Kidney capillary endothelial cell (primary cell): ENCODE measurements around the gene MARK2.

ENCODE experiments used
- DNase-seq: peaks from one replicate; pipeline ENCODE4 v3.0.0-alpha.2; 2018; ENCODE audit warnings: low spot score

MARK2 gene

GRCh38 chr11:63909591-63910506 lies 70.9 kb downstream of the MARK2 start:
- no peak for DNase-seq

DNA sequence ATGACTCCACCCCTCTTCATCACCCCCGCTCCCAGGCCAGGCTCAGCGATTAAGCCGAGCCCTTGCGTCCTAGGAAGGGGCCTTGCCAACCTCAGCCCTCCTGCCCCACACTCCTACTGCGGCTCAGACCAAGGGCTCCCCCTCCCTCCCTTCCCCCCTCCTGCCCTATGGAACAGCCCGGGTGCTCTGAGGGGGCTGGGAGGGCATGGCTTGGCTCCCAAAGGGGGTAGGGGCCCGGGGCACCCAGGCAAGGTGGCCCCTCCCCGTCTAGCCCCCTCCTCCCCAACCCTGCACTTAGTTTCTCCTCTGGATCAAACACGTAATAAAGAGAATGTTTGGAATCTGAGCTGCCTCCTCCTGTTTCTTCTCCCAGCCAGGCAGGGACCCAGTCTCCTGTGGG lies 71.8 kb downstream of the MARK2 start:
- no peak for DNase-seq

GRCh38 chr11:63911440-63911839 lies 72.5 kb downstream of the MARK2 start:
- DNase-seq = no peak

- no peak for DNase-seq
These were observed 73.0 kb downstream of the MARK2 start for GRCh38 chr11:63911876-63912275.

DNA sequence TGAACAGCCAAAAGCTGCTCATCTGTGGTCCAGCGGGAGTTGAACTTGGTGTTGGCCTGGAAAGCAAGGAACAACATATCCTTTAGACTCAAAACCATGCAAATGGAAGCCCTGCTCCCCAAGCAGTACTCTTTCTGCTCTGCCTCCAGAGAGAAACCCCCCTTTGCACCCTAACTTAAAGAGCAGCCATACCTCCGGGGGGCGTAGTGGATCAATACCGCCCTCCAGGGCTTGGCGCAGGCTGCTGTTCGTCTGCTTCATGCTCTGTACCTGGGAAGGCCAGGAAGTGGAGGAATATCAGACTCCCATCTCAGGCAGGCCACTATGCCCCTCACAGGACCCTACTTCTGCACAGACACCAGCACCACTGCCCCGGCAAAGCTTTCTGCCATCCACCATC lies 73.8 kb downstream of the MARK2 start:
- no peak for DNase-seq

- DNase-seq = no peak
These were observed 75.2 kb downstream of the MARK2 start for GRCh38 chr11:63913866-63914830.

DNA sequence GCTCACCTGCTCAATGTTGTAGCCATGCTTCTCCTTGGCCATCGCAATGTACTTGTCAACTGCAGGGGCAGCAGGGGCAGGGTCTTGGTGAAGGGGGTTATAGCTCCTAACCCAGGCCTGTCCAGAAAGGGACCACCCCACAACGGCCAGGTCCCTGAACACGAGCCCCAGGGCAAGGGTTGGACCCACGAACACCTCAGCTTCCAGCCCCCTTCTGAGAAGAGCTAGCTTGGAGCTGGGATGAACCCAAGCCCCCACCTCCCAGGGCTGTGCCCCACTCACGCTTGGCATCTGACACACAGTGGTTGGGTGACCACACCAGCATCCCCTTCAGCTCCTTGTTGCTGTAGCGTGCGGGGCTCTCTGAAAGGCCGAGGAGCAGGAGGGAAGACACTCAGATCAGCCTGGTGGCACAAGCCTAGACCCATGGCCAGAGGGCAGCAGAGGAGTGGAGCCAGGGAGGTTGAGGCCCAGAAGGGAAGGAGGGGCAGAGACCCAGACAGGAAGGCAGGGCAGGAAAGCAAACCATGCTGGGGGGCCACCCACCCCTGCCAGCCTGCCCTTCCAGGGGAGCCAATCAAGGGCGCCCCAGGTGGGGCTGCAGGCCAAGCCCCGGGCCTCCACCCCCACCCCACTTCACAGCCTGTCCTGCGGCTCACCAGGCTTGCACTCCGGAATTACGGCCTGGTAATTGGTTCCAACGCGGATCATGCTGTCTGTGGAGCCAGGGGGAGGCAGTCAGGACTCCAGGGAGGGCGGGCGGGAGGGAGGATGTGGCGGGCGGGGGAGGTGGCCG lies 76.2 kb downstream of the MARK2 start:
- DNase-seq = no peak

GRCh38 chr11:63915961-63916836 lies 77.3 kb downstream of the MARK2 start:
- DNase-seq = no peak

- peak; percentile 44 for DNase-seq
These were observed 78.2 kb downstream of the MARK2 start, which contains the start of gene RCOR2 for GRCh38 chr11:63916837-63917691. Gene RCOR2, minus strand, starts transcription at chr11:63917164. Its CDS starts 708 bp downstream, at chr11:63916456.

DNA sequence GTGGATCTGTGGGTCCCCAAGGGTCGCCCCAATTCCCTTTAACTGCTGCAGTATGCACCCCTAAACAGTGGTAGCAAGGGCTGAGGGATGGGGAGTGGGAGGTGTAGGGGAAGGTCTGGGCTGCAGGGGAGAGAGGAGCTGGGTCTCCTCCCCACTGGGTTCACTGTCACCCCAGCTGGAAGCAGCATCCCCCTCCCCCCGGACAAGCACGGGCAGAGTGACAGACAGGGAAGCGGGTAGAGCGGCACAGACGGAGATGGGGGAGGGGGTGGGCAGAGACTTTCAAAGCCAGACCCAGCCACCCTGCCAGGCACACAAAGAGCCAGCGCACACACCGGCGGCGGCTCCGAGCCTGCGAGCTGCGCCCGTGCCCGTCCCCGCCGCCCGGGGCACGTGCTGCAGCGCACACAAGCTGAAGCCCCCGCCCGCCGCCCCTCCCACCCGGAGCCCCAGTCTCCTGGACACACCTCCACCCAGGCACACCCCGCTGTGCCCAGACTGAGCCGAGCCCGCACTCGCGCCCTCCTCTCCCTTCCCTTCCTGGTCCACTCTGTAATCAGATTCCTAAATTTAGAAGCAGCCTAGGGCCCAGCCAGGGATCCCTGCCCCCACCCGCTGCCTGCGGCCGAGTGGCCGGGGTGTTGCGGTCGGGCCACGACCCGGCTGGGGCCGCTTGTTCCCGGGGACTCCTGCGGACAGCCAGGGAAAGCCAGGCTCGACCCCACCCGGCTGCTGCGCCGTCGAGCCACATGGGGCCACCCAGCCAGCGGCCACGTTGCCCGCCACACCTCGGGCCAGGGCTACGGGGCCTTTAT lies 79.0 kb downstream of the MARK2 start:
- no peak for DNase-seq

DNA sequence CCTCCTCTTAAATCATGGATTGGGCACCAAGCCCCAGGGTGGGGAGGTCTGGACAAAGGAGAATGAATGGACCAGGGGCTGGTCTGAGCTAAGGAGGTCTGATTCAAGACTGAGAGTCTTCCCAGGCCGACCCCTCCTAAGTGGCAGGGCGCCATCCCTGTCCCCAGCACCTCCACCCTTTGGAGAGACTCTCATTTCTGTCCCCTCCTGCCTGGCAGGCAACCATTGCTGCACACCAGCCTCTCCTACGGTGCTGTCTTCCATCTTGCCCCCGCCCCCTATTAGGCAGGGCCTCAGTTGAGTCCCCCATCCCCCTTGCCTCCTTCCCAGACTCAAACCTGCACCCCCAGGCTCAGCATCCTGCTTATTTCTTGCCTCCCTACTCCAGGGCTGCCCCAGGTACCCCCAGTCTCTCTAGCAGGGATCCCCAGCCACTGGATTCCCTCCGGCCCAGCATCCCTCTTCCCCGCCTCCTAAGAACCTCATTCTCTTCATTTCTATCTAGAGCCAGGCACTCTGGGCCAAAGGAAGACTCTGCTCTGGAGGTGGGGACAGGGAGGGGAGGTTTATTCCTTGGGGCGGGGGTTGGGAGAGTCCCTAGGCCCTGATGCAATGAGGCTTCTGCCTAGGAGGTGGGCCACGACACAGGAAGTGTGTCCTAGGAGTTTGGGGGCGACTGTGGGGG lies 79.7 kb downstream of the MARK2 start:
- no peak for DNase-seq

DNA sequence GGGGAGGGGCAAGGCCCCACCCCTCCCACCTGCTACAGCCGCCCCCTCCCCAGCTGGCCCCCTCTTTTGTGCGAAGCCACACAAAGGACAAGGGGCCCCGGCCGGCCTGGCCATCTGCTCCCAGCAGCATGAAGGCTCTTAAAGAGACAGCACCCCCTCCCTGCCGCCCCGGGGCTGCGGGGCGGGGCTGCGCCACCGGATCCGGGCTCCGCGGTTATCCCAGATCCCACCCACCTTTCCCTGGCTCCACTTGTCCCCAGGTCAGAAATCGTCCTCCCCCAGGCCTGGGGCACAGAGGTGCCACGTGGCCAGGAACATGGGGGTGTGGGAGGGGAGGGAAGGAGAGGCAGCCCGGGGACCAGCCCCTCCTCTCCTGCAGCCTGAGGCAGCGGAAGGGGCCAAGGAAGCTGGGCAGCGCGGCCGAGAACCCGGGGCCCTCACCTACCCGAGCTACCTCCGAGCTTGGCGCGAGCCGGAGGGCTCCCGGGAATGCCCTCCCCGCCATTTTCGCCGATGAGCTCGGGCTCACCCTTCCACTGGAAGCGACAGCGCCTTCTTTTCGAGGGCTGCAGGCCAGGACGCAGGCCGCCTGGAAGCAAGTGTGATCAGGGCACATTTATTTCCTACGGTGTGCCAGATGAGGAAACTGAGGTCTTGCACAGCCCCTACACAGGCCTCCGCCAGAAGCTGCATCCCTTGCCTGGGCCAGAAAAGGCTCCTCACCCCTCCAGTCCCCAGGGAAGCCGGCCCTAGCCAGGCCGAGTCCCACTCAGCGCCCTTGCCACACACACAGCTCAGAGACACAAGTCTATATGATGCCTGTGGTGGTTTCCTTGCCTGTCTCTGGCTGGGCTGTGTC lies 80.6 kb downstream of the MARK2 start:
- DNase-seq = no peak

DNA sequence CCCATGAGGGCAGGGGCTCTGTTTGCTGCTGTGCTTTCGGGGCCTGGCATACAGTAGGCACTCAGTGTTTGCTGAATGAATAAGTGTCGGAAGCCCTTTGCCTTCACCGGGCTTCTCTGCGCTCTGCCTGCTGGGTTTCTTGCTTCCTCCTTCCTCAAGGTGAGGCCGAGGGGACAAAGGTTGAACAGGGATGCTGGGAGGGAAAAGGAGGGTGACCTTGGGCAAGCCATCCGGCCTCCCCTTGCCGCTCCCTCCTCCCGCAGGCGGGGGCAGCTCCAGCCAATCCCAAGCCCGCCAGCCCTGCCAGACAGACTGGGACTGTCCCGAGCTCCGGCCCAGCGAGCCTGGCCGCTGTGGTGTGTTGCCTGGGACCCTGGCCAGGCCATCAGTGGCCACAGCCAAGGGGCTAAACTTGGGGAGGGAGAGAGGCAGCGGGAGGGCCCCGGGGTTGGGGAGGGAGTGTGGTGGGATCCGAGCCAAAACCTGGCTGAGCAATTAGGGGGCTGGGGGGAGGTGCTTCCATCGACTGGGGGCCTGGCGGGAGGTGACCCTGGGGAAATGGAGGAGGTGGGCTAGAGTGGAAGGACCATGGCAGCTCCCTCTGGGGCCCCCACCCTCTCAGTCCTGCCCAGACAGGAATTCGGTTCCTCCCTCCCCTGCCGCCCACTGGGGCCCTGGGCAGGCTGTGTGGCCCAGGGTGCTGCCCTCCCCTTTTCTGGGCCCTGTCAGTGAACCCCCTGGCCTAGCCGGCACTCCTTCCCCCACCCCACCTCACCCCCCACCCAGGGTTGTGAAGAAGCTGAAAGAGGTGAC lies 81.4 kb downstream of the MARK2 start:
- no peak for DNase-seq

DNA sequence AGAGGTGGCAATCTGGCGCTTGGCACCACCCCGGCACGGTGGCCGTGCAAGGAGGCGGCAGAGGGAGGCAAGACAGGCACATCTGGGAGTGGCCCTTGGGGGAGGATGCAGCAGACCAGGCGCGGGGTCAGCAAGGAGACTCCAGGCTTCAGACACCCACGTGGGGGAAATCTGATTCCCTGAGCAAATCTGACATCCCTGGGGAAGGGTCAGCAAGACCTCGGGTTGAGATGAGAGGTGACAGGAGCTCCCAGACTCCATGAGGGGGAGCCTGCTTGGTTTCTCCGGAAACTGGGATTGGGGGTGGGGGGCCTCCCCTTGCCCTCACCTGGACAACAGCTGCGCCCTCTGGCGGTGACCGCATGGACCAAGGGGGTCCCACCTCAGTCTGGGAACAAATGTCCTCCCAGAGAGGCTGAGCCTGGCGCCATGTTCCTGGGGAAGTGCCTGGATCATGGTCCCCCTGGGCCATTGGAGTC lies 82.1 kb downstream of the MARK2 start:
- no peak for DNase-seq

DNA sequence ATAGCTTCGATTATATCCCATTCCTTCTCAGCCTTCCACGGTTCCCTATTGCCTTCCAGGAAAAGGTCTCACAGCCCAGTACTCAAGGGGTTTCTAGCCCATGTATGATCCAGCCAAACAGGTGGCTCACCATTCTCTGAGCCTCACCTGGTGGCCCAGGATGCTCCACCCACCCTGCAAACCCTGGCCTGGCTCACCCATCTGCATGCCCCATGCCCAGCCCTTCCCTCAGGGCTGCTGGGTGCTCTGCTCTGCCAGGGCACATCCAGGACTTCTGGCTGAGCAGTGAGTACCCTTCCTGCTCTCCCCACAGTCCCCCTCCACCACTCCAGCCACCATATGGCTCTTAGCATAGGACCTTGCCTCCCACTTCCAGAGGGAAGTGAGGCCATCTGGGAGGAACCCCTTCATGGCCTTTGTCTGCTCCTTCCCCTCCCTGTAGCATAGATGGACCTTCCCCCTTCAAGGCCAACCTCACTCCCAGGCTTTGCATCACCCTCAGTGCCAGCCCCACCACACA lies 83.8 kb downstream of the MARK2 start:
- DNase-seq = no peak

DNA sequence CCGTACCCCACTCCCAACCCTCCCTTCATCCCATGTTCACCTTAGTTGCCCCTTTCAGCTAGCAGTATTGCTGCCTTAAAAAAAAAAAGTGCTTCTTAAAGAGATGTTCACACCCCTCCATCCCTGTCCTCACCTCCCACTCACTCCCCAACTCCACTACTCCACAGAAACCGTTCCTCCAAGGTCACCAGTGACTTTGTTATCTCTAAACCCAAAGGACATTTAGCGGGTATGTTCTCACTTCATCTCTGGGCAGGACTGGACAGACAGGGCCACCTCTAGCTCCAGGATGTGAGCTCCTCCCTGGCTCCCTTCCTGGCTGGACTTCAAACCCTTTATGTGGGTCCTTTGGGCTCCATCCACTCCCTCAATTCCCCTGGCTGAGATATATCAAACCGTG lies 84.4 kb downstream of the MARK2 start:
- no peak for DNase-seq
